SHP77 (cell line): ENCODE results near the gene GRAMD1A.
"Not testable (repeated sequence)": the region's sequence is repeated elsewhere in the genome, so short reads cannot be mapped to it uniquely, and the experiment has no call there.

ENCODE experiments used
- DNase-seq, 2 experiments: peaks; one replicate each; lab custom pipeline; 2025; lab: John Stamatoyannopoulos, UW

The GRAMD1A gene

GRCh38 chr19:34999498-35000337 lies at the start of gene GRAMD1A:
Gene GRAMD1A (plus strand): TSS chr19:35000323. CDS start chr19:35000479, 156 bp downstream.
- peak; percentile 24 to 62 for DNase-seq

GRCh38 chr19:34953092-34953491 lies 47.0 kb upstream of the GRAMD1A start:
- DNase-seq: no peak

- no peak for DNase-seq
These were observed 42.0 kb upstream of the GRAMD1A start for GRCh38 chr19:34957830-34958751.

GRCh38 chr19:34959021-34959420 lies 41.1 kb upstream of the GRAMD1A start:
- DNase-seq: no peak

GRCh38 chr19:34960103-34960805 lies 39.9 kb upstream of the GRAMD1A start:
- DNase-seq: no peak

- DNase-seq: no peak
These were observed 39.0 kb upstream of the GRAMD1A start for GRCh38 chr19:34960940-34961679.

GRCh38 chr19:34961775-34962686 lies 38.1 kb upstream of the GRAMD1A start:
- no peak for DNase-seq

- DNase-seq: no peak
These were observed 37.2 kb upstream of the GRAMD1A start for GRCh38 chr19:34962687-34963572.

GRCh38 chr19:34963573-34964406 lies 36.3 kb upstream of the GRAMD1A start, which contains the start of gene ZNF792:
Gene ZNF792 (minus strand): TSS chr19:34964229. CDS start chr19:34963662, 567 bp downstream.
- peak; percentile 46 to 74 for DNase-seq

GRCh38 chr19:34964598-34964997 lies 35.5 kb upstream of the GRAMD1A start:
- DNase-seq: no peak

- DNase-seq: not testable (repeated sequence)
These were observed 34.6 kb upstream of the GRAMD1A start for GRCh38 chr19:34965505-34965904.

- no peak for DNase-seq
These were observed 32.6 kb upstream of the GRAMD1A start for GRCh38 chr19:34967551-34967950.

- no peak for DNase-seq
These were observed 30.4 kb upstream of the GRAMD1A start for GRCh38 chr19:34969721-34970120.

GRCh38 chr19:34970185-34970780 lies 29.8 kb upstream of the GRAMD1A start:
- not testable (repeated sequence) for DNase-seq

- no peak for DNase-seq
These were observed 27.9 kb upstream of the GRAMD1A start for GRCh38 chr19:34972163-34972705.

GRCh38 chr19:34974646-34975045 lies 25.5 kb upstream of the GRAMD1A start:
- no peak for DNase-seq

GRCh38 chr19:34975056-34975455 lies 25.1 kb upstream of the GRAMD1A start:
- DNase-seq: no peak

GRCh38 chr19:34976611-34977010 lies 23.5 kb upstream of the GRAMD1A start:
- no peak for DNase-seq
